ENCODE results near the gene RAD51B.

Gene RAD51B

GRCh38 chr14:68473069-68473468 is 653.5 kb downstream of the RAD51B start:
- peak overlapping the region; percentile 83 for H3K27ac Mint-ChIP-seq
- DNase-seq (ENCODE audit: low spot score in 2 of 2), result no peak
- peaks cover 1% of the 10 kb centered on the region for H3K9me3 Mint-ChIP-seq
- peaks cover 10% of the 10 kb centered on the region for H3K36me3 Mint-ChIP-seq
- H3K4me3 Mint-ChIP-seq, result no peak overlapping the region
- peaks cover 66% of the 10 kb centered on the region for H3K4me1 Mint-ChIP-seq
- no peak for ATAC-seq (ENCODE audit: low read depth)
- H3K27me3 Mint-ChIP-seq, result no peaks in the 10 kb centered on the region

- no peaks in the 10 kb centered on the region for H3K27me3 Mint-ChIP-seq
Measured at GRCh38 chr14:68473794-68474193, 654.2 kb downstream of the RAD51B start.

GRCh38 chr14:68474741-68475140 is 655.2 kb downstream of the RAD51B start:
- no peaks in the 10 kb centered on the region for H3K27me3 Mint-ChIP-seq
- DNase-seq (ENCODE audit: low spot score in 2 of 2), result no peak
- no peak overlapping the region for H3K4me3 Mint-ChIP-seq
- peaks cover 61% of the 10 kb centered on the region for H3K4me1 Mint-ChIP-seq
- peak overlapping the region; percentile 60 for H3K27ac Mint-ChIP-seq
- H3K9me3 Mint-ChIP-seq, result peaks cover 1% of the 10 kb centered on the region
- H3K36me3 Mint-ChIP-seq, result peaks cover 5% of the 10 kb centered on the region
- no peak for ATAC-seq (ENCODE audit: low read depth)

More at GRCh38 chr14:68473794-68474193, 654.2 kb downstream of the RAD51B start:
- ATAC-seq (ENCODE audit: low read depth), result no peak
- Mint-ChIP-seq H3K27ac (peak overlapping the region; percentile 72), H3K4me3 (no peak overlapping the region), H3K4me1 (peaks cover 61% of the 10 kb centered on the region), H3K36me3 (peaks cover 7% of the 10 kb centered on the region), H3K9me3 (peaks cover 1% of the 10 kb centered on the region)
- DNase-seq (ENCODE audit: low spot score in 2 of 2), result no peak

GRCh38 chr14:68475802-68476201 is 656.2 kb downstream of the RAD51B start:
- H3K27me3 Mint-ChIP-seq, result no peaks in the 10 kb centered on the region
- ATAC-seq (ENCODE audit: low read depth), result no peak

GRCh38 chr14:68476212-68477109 is 656.9 kb downstream of the RAD51B start:
- Mint-ChIP-seq H3K4me1 (peaks cover 51% of the 10 kb centered on the region), H3K27me3 (no peaks in the 10 kb centered on the region), H3K4me3 (peak overlapping the region; percentile 25), H3K36me3 (peaks cover 3% of the 10 kb centered on the region), H3K9me3 (no peaks in the 10 kb centered on the region), H3K27ac (peak overlapping the region; percentile 98)
- ATAC-seq (ENCODE audit: low read depth) (peak; percentile 97), DNase-seq (ENCODE audit: low spot score in 2 of 2) (peak; percentile 47 to 65)

More at GRCh38 chr14:68475802-68476201, 656.2 kb downstream of the RAD51B start:
- H3K27ac Mint-ChIP-seq, result peak overlapping the region; percentile 98
- DNase-seq (ENCODE audit: low spot score in 2 of 2), result no peak
- H3K4me1 Mint-ChIP-seq, result peaks cover 54% of the 10 kb centered on the region
- no peaks in the 10 kb centered on the region for H3K9me3 Mint-ChIP-seq
- H3K4me3 Mint-ChIP-seq, result peak overlapping the region; percentile 25
- H3K36me3 Mint-ChIP-seq, result peaks cover 3% of the 10 kb centered on the region

GRCh38 chr14:68477110-68477455 is 657.5 kb downstream of the RAD51B start:
- Mint-ChIP-seq H3K4me3 (peak overlapping the region; percentile 25), H3K9me3 (no peaks in the 10 kb centered on the region), H3K4me1 (peaks cover 45% of the 10 kb centered on the region), H3K27ac (peak overlapping the region; percentile 98), H3K27me3 (no peaks in the 10 kb centered on the region), H3K36me3 (peaks cover 3% of the 10 kb centered on the region)
- no peak for DNase-seq (ENCODE audit: low spot score in 2 of 2)
- ATAC-seq (ENCODE audit: low read depth), result no peak

GRCh38 chr14:68477461-68478085 is 658.0 kb downstream of the RAD51B start:
- no peak overlapping the region for H3K4me3 Mint-ChIP-seq
- no peaks in the 10 kb centered on the region for H3K27me3 Mint-ChIP-seq

GRCh38 chr14:68479247-68479646 is 659.7 kb downstream of the RAD51B start:
- Mint-ChIP-seq H3K27ac (peak overlapping the region; percentile 98), H3K4me3 (no peak overlapping the region), H3K4me1 (peaks cover 34% of the 10 kb centered on the region), H3K27me3 (no peaks in the 10 kb centered on the region), H3K36me3 (no peaks in the 10 kb centered on the region), H3K9me3 (no peaks in the 10 kb centered on the region)
- DNase-seq (ENCODE audit: low spot score in 2 of 2), result no peak
- ATAC-seq (ENCODE audit: low read depth), result no peak

More at GRCh38 chr14:68477461-68478085, 658.0 kb downstream of the RAD51B start:
- Mint-ChIP-seq H3K4me1 (peaks cover 40% of the 10 kb centered on the region), H3K9me3 (no peaks in the 10 kb centered on the region), H3K36me3 (no peaks in the 10 kb centered on the region), H3K27ac (peak overlapping the region; percentile 98)
- ATAC-seq (ENCODE audit: low read depth) (no peak), DNase-seq (ENCODE audit: low spot score in 2 of 2) (no peak)

- DNase-seq (ENCODE audit: low spot score in 2 of 2), result no peak
- Mint-ChIP-seq H3K4me3 (no peak overlapping the region), H3K9me3 (no peaks in the 10 kb centered on the region), H3K27me3 (no peaks in the 10 kb centered on the region), H3K36me3 (no peaks in the 10 kb centered on the region), H3K27ac (no peak overlapping the region), H3K4me1 (peaks cover 19% of the 10 kb centered on the region)
- no peak for ATAC-seq (ENCODE audit: low read depth)
Measured at GRCh38 chr14:68482018-68482417, 662.4 kb downstream of the RAD51B start.

GRCh38 chr14:68482772-68483395 is 663.3 kb downstream of the RAD51B start:
- ATAC-seq (ENCODE audit: low read depth) (no peak), DNase-seq (ENCODE audit: low spot score in 2 of 2) (no peak)
- Mint-ChIP-seq H3K27me3 (no peaks in the 10 kb centered on the region), H3K4me1 (peaks cover 16% of the 10 kb centered on the region), H3K4me3 (no peak overlapping the region), H3K36me3 (peaks cover 1% of the 10 kb centered on the region), H3K27ac (peak overlapping the region; percentile 8), H3K9me3 (no peaks in the 10 kb centered on the region)

GRCh38 chr14:68486033-68486732 is 666.6 kb downstream of the RAD51B start:
- ATAC-seq (ENCODE audit: low read depth) (no peak), DNase-seq (ENCODE audit: low spot score in 2 of 2) (no peak)
- H3K4me3 Mint-ChIP-seq, result no peak overlapping the region
- no peaks in the 10 kb centered on the region for H3K27me3 Mint-ChIP-seq
- peaks cover 4% of the 10 kb centered on the region for H3K36me3 Mint-ChIP-seq
- H3K27ac Mint-ChIP-seq, result no peak overlapping the region
- no peaks in the 10 kb centered on the region for H3K9me3 Mint-ChIP-seq
- H3K4me1 Mint-ChIP-seq, result peaks cover 15% of the 10 kb centered on the region

- Mint-ChIP-seq H3K4me3 (no peak overlapping the region), H3K9me3 (no peaks in the 10 kb centered on the region), H3K27me3 (no peaks in the 10 kb centered on the region), H3K27ac (no peak overlapping the region), H3K36me3 (peaks cover 4% of the 10 kb centered on the region), H3K4me1 (peaks cover 13% of the 10 kb centered on the region)
- DNase-seq (ENCODE audit: low spot score in 2 of 2) (no peak), ATAC-seq (ENCODE audit: low read depth) (no peak)
Measured at GRCh38 chr14:68486809-68487208, 667.2 kb downstream of the RAD51B start.

- ATAC-seq (ENCODE audit: low read depth) (no peak), DNase-seq (ENCODE audit: low spot score in 2 of 2) (no peak)
- Mint-ChIP-seq H3K4me1 (peaks cover 19% of the 10 kb centered on the region), H3K9me3 (no peaks in the 10 kb centered on the region), H3K27ac (no peak overlapping the region), H3K4me3 (no peak overlapping the region), H3K27me3 (no peaks in the 10 kb centered on the region), H3K36me3 (peaks cover 6% of the 10 kb centered on the region)
Measured at GRCh38 chr14:68487805-68488590, 668.4 kb downstream of the RAD51B start.

All from memory B cell (primary cell).